BJ (cell line): ENCODE measurements around the gene SAPCD1. TPM values are rescaled to one million over a fixed set of nuclear protein-coding genes. Genes with fewer than 3 reads are reported as not detected.

Source experiments
- CTCF ChIA-PET: fragments of 350-600 bp; formaldehyde crosslinking; extraction: SDS; loops from one replicate; lab custom pipeline; 2021; ENCODE audit warnings: antibody characterized with exemption, inconsistent platforms; lab: Yijun Ruan, JAX
- POLR2A ChIA-PET: fragments of 300-600 bp; sonication (Branson Sonifier 250); formaldehyde crosslinking; extraction: SDS; loops from one replicate; lab custom pipeline; 2021; ENCODE audit warnings: antibody characterized with exemption; lab: Charles Lee
- DNase-seq: peaks from one replicate; pipeline ENCODE4 v3.0.0-alpha.2; 2011; ENCODE audit warnings: low read depth
- H3K27me3 ChIP-seq: 2 replicates; pipeline ENCODE4 v1.6.0; 2011; ENCODE audit warnings: low read length; ENCODE audit not compliant: control insufficient read depth, insufficient read depth
- H3K36me3 ChIP-seq: 2 replicates; pipeline ENCODE4 v1.5.1; 2011; ENCODE audit warnings: low read length; ENCODE audit not compliant: control insufficient read depth, insufficient read depth
- H3K4me3 ChIP-seq: 2 replicates; pipeline ENCODE4 v1.5.1; 2011; ENCODE audit warnings: low read depth, mild to moderate bottlenecking, control low read depth, low read length
- CTCF ChIP-seq: IDR thresholded peaks from 2 replicates; pipeline ENCODE4 v1.5.1; 2011; ENCODE audit warnings: low read depth, mild to moderate bottlenecking, control low read depth, inconsistent platforms, low read length, moderate library complexity; ENCODE audit not compliant: insufficient read depth
- polyA plus RNA-seq: library from polyadenylated mRNA; depleted of rRNA; stranded (reverse); fragments of >200 nt; gene quantifications from 2 replicates; pipeline ENCODE4 v1.2.3, GENCODE V29; 2011

SAPCD1 gene
- polyA plus RNA-seq, 1 experiment = 1.2 TPM

GRCh38 chr6:31742894-31743293 is 19.6 kb upstream of the SAPCD1 start:
- DNase-seq = no peak
- CTCF ChIA-PET = no interaction called here

GRCh38 chr6:31744422-31744821 is 18.0 kb upstream of the SAPCD1 start:
- DNase-seq = no peak
- H3K27me3 ChIP-seq = no peaks in the 10 kb centered on the region
- CTCF ChIA-PET = no interaction called here
- H3K36me3 ChIP-seq = no peaks in the 10 kb centered on the region
- H3K4me3 ChIP-seq = no peak overlapping the region
- POLR2A ChIA-PET = no interaction called here
- no peak for TF ChIP-seq CTCF

More at GRCh38 chr6:31742894-31743293, 19.6 kb upstream of the SAPCD1 start:
- no peak for TF ChIP-seq CTCF
- Histone ChIP-seq H3K27me3 (no peaks in the 10 kb centered on the region), H3K36me3 (no peaks in the 10 kb centered on the region), H3K4me3 (no peak overlapping the region)
- POLR2A ChIA-PET = no interaction called here

GRCh38 chr6:31749301-31750036 is 13.0 kb upstream of the SAPCD1 start:
- Histone ChIP-seq H3K27me3 (no peaks in the 10 kb centered on the region), H3K36me3 (no peaks in the 10 kb centered on the region), H3K4me3 (no peak overlapping the region)
- no peak for TF ChIP-seq CTCF
- CTCF ChIA-PET = interaction anchor here (1.0 to 1.3 kb wide), 2 partner anchors 20 to 24 kb away, joined by 3 to 4 read pairs; no protein-coding TSS in a partner anchor
- POLR2A ChIA-PET = no interaction called here
- DNase-seq = no peak

GRCh38 chr6:31750411-31751022 is 11.9 kb upstream of the SAPCD1 start:
- ChIA-PET POLR2A (no interaction called here), CTCF (interaction anchor here (0.6 to 1.3 kb wide), 3 partner anchors 19 to 61 kb away, joined by 3 to 4 read pairs (median 3); no protein-coding TSS in a partner anchor)
- TF ChIP-seq CTCF = no peak
- H3K36me3 ChIP-seq = no peaks in the 10 kb centered on the region
- H3K27me3 ChIP-seq = no peaks in the 10 kb centered on the region
- no peak for DNase-seq
- no peak overlapping the region for H3K4me3 ChIP-seq

- Histone ChIP-seq H3K4me3 (no peak overlapping the region), H3K27me3 (no peaks in the 10 kb centered on the region), H3K36me3 (no peaks in the 10 kb centered on the region)
- POLR2A ChIA-PET = no interaction called here
- DNase-seq = no peak
- TF ChIP-seq CTCF = no peak
- CTCF ChIA-PET = interaction anchor here (0.7 kb wide), 2 partner anchors 9 to 17 kb away, joined by 3 to 4 read pairs; no protein-coding TSS in a partner anchor
Measured at GRCh38 chr6:31752739-31753319, 9.6 kb upstream of the SAPCD1 start.
